ENCODE measurements around the gene PRKAR2B.

The PRKAR2B gene

GRCh38 chr7:107109955-107110354, 65.5 kb downstream of the PRKAR2B start:
- Histone ChIP-seq H3K36me3 (ENCODE audit: control insufficient read depth, insufficient read depth, low read length) (no peaks in the 10 kb centered on the region), H3K4me3 (replicated peaks; ENCODE audit: low read depth, low read length) (no peak overlapping the region), H3K27me3 (replicated peaks; ENCODE audit: control insufficient read depth, insufficient read depth, low read length) (no peaks in the 10 kb centered on the region)
- DNase-seq (ENCODE audit: extremely low read depth, insufficient read length), result no peak
- TF ChIP-seq CTCF (IDR thresholded peaks at IDR 0.05; ENCODE audit: insufficient read depth, low read length, poor library complexity, severe bottlenecking), result no peak

- Histone ChIP-seq H3K4me3 (replicated peaks; ENCODE audit: low read depth, low read length) (no peak overlapping the region), H3K27me3 (replicated peaks; ENCODE audit: control insufficient read depth, insufficient read depth, low read length) (no peaks in the 10 kb centered on the region), H3K36me3 (ENCODE audit: control insufficient read depth, insufficient read depth, low read length) (no peaks in the 10 kb centered on the region)
- no peak for DNase-seq (ENCODE audit: extremely low read depth, insufficient read length)
- TF ChIP-seq CTCF (IDR thresholded peaks at IDR 0.05; ENCODE audit: insufficient read depth, low read length, poor library complexity, severe bottlenecking), result no peak
Observed at GRCh38 chr7:107111196-107111595, 66.7 kb downstream of the PRKAR2B start.

- Histone ChIP-seq H3K27me3 (replicated peaks; ENCODE audit: control insufficient read depth, insufficient read depth, low read length) (no peaks in the 10 kb centered on the region), H3K36me3 (ENCODE audit: control insufficient read depth, insufficient read depth, low read length) (no peaks in the 10 kb centered on the region), H3K4me3 (replicated peaks; ENCODE audit: low read depth, low read length) (no peak overlapping the region)
- no peak for DNase-seq (ENCODE audit: extremely low read depth, insufficient read length)
- no peak for TF ChIP-seq CTCF (IDR thresholded peaks at IDR 0.05; ENCODE audit: insufficient read depth, low read length, poor library complexity, severe bottlenecking)
Observed at GRCh38 chr7:107113866-107114265, 69.4 kb downstream of the PRKAR2B start.

GRCh38 chr7:107115114-107115513, 70.6 kb downstream of the PRKAR2B start:
- no peak for DNase-seq (ENCODE audit: extremely low read depth, insufficient read length)
- H3K27me3 ChIP-seq (replicated peaks; ENCODE audit: control insufficient read depth, insufficient read depth, low read length), result no peaks in the 10 kb centered on the region
- H3K36me3 ChIP-seq (ENCODE audit: control insufficient read depth, insufficient read depth, low read length), result no peaks in the 10 kb centered on the region
- no peak for TF ChIP-seq CTCF (IDR thresholded peaks at IDR 0.05; ENCODE audit: insufficient read depth, low read length, poor library complexity, severe bottlenecking)
- no peak overlapping the region for H3K4me3 ChIP-seq (replicated peaks; ENCODE audit: low read depth, low read length)

- H3K27me3 ChIP-seq (replicated peaks; ENCODE audit: control insufficient read depth, insufficient read depth, low read length), result no peaks in the 10 kb centered on the region
- no peak for DNase-seq (ENCODE audit: extremely low read depth, insufficient read length)
- H3K4me3 ChIP-seq (replicated peaks; ENCODE audit: low read depth, low read length), result no peak overlapping the region
- no peak for TF ChIP-seq CTCF (IDR thresholded peaks at IDR 0.05; ENCODE audit: insufficient read depth, low read length, poor library complexity, severe bottlenecking)
- no peaks in the 10 kb centered on the region for H3K36me3 ChIP-seq (ENCODE audit: control insufficient read depth, insufficient read depth, low read length)
Observed at GRCh38 chr7:107115762-107116540, 71.4 kb downstream of the PRKAR2B start.
